ENCODE data around the gene ACOT13.
"Not testable (repeated sequence)": the region's sequence is repeated elsewhere in the genome, so short reads cannot be mapped to it uniquely, and the experiment has no call there.

The ACOT13 gene

DNA sequence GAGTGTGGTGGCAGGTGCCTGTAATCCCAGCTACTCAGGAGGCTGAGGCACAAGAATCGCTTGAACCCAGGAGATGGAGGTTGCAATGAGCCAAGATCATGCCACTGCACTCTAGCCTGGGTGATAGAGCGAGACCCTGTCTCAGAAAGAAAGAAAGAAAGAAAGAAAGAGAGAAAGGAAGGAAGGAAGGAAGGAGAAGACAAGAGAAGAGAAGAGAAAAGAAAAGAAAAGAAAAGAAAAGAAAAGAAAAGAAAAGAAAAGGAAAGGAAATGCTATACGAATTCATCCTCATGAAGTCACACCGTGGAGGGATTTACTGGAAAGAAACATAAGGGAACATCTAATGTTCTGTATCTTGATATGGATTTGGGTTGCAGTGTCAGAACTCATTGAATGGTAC, 67.8 kb downstream of the ACOT13 start:
- DNase-seq = not testable (repeated sequence)

DNA sequence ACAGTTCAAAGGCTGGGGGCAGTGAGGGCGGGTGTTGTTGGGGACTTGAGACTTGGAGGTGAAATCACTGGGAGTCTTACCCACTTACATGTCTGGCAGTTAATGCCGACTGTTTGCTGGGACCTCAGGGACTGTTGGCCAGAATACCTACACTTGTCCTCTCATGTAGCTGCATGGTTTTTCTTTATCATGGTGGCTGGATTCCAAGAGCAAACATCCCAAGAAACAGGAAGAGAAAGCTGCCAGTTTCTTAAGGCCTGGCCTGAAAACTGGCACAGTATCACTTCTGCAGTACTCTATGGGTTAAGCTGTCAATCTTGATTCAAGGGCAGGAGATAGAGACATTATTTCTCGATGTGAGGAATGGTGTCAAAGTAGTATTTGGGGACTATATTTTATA, 71.9 kb downstream of the ACOT13 start:
- DNase-seq = no peak

DNA sequence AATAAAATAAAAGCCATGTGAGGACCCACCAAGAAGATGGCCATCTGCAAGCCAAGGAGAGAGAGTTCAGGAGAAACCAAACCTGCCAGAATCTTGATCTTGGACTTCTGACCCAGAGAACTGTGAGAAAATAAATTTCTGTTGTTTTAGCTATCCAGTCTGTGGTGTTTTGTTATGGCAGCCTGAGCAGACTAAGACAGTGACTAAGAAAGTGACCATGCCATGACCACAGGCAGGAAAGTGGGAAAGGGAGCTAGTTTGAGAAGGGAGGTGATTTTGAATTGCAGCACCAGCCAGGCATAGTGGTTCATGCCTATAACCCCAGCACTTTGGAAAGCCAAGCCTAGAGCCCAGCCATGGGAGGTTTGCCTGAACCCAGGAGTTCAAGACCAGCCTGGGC, 74.0 kb downstream of the ACOT13 start:
- no peak for DNase-seq

DNA sequence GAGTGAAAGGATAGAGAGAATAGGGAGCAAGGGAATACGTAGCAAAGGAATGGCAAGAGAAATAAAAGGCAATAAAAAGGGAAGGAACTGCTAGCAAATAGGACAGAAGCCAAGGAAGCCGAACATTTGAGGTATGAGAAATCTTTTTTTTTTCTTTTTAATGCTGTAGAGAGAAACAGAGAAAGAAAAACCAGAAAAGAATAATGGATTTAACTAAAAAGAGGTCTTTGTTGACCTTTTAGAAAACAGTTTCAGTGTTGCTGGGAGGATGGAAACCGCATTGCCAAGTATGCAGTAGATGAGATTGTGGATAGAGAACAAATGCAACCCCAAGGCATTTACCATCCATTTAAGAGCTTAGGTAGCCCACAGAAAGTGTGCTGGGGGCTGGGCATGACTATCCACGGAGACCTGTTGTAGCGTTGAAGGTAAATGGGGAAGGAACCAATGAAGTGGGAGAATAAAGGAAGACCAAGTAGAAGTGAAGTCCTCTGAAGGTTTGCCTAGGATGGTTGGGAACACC, 75.4 kb downstream of the ACOT13 start:
- DNase-seq = no peak

DNA sequence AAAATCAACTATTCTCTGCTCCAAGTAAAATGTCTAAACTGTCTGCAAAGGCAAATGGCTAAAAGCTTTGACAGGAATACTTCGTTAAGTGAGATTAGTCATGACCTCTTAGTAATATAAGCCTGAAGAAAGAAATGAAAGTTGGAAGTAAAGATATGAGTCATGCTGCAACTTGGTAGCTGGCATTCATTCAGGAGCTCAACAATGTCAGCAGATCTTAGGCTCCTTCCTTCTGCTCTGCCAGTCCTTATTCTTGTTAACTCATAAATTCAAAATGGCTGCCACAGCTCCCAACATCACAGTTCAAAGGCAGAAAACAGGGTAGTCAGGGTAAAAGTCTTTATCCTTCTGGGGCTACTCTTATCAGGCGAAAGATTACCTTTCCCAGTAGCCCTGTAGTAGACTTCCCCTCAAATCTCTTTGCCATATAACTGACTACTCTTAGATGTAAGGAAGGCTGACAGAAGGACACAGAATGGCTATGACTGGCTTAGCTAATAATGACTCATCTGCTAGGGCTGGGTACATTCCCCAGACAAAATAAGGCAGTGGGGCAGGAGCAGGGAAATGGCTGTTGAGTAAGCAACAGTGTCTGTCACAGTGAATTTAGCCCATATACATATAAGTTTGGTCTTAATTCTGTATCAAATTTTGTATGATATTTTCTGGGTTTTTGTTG, 76.5 kb downstream of the ACOT13 start:
- no peak for DNase-seq

DNA sequence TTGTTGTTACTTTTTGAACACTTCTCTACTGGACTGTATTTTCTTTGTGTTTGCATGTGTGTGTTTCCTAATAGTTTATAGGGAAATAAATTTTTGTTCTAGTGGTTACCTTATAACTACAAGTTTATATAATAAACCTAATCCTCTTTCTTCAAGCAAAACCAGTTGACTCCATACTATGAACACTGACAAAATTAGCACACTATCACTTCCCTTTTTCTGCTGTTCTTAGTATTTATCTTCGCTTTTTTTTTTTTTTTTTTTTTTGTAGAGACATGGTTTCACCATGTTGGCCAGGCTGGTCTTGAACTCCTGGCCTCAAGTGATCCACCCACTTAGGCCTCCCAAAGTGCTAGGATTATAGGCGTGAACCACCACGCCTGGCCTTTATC, 77.1 kb downstream of the ACOT13 start:
- DNase-seq = no peak

DNA sequence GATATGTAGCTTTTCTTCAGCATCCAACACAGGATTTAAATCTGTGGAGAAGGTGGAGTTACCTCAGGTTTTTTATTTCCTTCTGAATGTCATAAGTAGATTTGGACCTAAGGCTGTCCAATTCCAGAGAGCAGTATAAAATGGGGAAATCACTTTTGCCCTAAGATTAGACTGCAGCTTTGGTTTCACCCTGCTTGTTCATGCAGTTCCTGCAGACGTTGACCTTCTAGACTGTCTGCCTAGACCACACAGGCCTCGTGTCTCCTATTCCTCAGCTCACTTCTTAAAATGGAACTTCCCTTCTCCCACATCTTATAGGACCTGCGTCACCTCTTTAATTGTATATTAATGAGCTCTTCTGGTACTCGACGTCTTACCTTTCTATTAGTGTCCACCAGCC, 78.0 kb downstream of the ACOT13 start:
- no peak for DNase-seq

DNA sequence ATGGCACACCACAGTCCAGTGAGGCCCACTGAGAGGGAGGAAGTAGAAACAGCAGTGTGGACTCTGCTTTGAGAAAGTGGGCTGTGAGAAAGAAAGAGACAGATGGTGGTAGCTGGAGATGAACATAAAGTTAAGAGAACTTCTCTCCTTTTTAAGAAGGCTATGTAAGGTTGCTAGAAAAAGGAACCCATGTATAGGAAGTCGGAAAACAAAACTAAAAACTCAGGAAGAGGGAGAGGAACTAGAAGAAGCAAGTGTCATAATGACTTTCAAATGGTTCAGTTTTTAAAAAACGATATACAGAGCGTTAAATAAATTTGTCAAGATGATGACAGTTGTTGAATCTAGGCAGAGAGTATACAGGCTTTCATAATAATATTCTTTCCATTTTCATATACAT, 82.4 kb downstream of the ACOT13 start:
- no peak for DNase-seq

DNA sequence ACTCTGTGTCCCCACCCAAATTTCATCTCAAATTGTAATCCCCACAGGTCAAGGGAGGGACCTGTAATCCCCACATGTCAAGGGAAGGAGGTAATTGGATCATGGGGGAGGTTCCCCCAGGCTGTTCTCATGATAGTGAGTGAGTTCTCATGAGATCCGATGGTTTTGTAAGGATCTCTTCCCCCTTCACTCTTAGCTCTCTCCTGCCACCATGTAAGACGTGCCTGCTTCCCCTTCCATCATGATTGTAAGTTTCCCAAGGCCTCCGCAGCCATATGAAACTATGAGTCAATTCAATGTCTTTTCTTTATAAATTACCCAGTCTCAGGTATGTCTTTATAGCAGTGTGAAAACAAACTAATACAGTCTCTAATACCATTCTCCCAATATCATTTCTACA, 84.0 kb downstream of the ACOT13 start:
- not testable (repeated sequence) for DNase-seq

DNA sequence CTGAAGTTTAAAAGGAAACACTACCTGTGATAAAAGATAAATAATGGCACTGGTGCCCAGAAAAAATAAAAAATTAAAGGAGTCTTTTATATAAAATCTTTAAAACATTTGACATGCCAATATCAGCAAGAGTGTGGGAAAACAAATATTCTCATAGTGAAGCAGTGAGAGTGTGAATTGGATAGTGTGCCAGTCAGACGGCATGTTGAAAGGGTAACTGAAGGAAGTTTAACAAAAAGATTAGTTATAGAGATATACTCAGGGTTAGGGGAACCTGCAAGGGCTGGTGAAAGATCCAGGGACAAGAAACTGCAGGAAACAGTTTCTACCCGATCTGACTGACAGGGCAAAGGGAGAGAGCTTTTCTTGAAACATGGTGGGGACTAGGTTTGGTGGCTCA, 85.6 kb downstream of the ACOT13 start:
- no peak for DNase-seq

DNA sequence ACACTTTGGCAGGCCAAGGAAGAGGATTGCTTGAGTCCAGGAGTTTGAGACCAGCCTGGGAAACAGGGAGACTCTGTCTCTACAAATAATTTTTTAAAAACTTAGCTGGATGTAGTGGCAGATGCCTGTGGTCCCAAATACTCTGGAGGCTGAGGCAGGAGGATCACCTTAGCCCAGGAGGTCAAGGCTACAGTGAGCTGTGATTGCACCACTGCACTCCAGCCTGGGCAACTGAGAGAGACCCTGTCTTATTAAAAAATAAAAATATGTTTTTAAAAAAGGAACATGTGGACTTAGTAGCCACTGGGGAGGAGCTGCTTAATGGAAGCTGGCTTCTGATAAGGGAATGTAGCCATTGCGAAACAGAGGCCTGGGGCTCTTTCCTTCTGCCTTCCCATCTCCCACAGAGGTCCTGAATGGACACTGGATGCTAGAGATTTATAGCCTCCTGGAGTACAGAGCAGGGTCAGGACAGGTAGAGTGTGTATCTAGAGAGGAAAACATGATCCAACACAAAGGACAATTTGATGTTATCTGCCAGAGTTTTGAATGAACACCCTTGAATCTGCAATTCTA, 86.1 kb downstream of the ACOT13 start:
- DNase-seq = no peak

DNA sequence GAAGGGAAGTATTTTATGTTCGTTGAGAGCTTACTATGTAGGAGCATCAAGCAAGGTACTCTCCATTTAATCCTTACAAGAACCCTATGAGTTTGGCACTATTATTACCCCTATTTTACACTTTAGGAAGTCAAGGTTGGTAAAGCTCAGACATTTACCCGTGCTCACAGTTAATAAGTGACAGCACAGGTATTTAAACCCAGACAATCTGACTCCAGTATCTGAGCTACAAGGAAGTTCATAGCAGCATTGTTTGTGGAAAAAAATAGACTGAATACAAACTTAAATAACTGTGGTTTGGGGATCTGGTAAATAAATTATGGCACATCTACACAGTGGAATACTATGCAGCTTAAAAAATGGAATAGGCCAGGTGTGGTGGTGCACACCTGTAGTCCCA, 86.7 kb downstream of the ACOT13 start:
- DNase-seq = no peak

DNA sequence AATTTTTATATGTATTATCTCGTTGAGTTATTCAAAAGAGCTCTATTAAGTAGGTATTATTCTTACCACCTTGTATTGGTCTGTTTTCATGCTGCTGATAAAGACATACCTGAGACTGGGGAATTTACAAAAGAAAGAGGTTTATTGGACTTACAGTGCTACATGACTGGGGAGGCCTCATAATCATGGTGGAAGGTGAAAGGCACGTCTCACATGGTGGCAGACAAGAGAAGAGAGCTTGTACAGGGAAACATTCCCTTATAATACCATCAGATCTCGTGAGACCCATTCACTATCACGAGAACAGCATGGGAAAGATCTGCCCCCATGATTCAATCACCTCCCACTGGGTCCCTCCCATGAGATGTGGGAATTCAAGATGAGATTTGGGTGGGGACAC, 87.5 kb downstream of the ACOT13 start:
- not testable (repeated sequence) for DNase-seq
